GM19043 (cell line): ENCODE data around the gene SMOC2.
A peak's percentile ranks its signal among the peaks of the same experiment; 100 is the strongest.

Experiments used
- ATAC-seq: cut with Tn5 transposase; IDR thresholded peaks from one replicate; pipeline ENCODE4 v1.9.1; 2021; ENCODE audit warnings: low read depth; ENCODE audit not compliant: unreplicated experiment

SMOC2 gene

GRCh38 chr6:168508903-168509302 is 67.9 kb downstream of the SMOC2 start:
- no peak for ATAC-seq

DNA sequence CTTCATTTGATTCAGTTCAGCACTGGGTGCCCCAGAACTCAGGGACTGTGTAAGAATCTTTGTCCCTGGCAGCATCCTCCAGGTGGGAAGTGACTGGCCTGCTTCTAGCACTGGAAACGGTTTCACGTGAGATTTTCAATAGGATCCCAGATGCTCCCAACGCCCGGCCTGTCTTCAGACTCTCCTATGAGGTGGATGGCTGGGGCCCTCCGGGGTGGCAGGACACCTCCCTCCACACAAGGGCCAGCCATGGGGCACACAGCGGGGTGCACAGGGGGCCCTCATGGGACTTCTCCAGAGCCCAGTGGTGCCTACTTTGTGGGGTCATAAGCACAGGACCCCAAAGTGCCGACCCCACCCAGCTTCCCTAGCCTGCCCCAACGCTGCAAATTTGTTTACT is 72.8 kb downstream of the SMOC2 start:
- no peak for ATAC-seq

DNA sequence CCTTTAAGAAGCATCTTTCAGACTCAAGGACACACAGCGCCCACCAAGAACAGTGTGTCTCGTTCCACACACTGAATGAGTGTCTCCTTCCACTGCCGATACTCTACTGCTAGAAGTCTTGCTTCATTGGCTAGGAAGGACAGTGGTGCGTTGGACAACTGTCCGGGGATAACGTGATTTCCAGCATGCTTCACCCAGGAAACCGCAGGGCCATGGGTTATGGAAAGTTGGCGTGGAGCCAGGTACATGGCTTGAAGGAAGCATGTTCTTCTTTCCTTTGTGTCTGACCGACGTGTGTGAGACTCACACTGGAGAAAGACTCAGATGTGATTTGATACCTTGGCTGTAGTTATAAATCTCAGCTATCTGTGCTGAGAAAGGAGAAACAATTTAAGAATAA is 73.2 kb downstream of the SMOC2 start:
- no peak for ATAC-seq

DNA sequence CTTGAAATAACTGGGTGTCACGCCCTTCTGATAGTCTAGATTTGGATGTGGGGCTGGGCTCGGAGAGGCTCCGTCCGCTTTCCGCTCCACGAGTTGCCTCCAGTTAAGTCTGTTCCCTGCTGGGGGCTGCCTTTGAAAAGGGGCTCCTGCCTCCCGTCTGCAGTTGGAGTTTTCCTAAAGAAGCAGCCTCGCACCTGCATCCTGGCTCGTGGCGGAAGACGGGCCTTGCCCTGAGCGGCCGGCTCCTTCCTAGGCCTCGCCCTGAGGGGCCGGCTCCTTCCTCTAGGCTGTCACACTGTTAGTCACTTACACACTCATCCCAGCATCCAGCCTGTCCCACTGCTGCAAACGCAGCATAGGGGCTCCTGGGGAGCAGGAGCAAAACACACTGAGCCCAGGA is 74.4 kb downstream of the SMOC2 start:
- ATAC-seq = no peak

GRCh38 chr6:168516944-168517741 is 76.2 kb downstream of the SMOC2 start:
- no peak for ATAC-seq

GRCh38 chr6:168517742-168518347 is 76.9 kb downstream of the SMOC2 start:
- ATAC-seq = no peak

DNA sequence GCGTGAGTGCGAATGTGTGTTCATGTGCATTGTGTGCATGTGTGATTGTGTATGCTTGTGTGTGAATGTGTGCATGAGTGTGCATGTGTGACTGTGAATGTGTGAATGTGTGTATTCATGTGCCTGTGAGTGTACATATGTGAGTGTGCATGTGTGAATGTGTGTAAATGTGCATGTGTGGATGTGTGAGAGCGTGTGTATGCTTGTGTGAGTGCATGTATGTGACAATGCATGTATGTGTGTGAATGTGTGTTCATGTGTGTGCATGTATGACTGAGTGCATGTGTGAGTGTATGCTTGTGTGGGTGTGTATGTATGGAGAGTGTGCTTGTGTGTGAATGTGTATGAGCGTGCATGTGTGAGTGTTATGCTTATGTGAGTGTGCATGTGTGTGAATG is 77.4 kb downstream of the SMOC2 start:
- no peak for ATAC-seq

DNA sequence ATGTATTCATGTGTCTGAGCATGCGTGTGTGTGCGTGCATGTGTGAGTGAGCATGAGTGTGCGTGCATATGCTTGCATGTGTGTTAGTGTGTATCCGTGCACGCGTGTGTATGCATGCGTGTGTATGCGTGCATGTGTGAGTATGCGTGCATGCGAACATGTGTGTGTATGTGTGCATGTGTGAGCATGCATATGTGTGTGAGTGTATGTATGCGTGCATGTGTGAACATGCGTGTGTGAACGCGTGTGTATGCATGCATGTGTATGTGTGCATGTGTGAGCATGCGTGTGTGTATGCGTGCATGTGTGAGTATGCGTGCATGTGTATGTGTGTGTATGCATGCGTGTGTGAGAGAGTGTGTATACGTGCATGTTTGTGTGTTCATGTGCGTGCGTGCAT is 77.9 kb downstream of the SMOC2 start:
- no peak for ATAC-seq

DNA sequence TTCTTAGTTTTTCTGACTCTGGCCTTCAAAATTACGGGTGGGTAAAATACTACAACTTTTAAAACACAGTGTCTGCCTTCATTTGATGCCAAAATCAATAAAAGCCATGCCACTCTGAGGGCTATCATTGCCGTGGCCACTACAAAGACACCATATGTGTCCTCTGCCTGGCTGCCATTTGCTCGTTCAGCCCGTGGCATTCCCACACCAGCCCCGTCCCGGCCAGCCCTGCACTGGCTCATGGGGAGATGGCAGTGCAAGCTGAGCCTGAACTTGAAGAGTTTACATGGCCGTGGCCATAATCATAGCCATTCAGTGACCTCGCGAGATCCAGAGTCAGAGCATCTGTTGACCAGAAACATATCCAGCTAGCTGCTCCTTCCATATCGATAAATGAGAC is 79.2 kb downstream of the SMOC2 start:
- no peak for ATAC-seq

GRCh38 chr6:168524571-168525001 is 83.6 kb downstream of the SMOC2 start:
- ATAC-seq = no peak

DNA sequence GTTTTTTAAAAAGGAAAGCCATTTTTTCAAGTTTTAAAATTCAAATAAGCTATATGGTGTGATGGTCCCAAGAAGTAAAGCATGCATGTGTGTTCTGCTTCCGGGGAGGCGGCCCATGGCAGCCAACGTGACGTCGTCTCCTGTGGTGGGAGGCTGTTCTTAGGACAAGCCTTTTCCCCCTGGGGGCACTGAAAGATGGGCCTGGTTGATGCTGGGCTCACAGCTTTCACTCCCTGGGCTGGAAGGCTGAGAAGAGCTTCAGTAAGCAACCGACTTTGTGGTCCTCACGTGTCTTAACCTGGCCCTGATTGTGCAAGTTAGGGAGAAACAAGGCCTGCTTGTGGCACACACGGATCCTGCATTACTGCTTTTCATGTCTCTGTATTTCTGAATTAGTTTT is 84.1 kb downstream of the SMOC2 start:
- ATAC-seq = no peak

DNA sequence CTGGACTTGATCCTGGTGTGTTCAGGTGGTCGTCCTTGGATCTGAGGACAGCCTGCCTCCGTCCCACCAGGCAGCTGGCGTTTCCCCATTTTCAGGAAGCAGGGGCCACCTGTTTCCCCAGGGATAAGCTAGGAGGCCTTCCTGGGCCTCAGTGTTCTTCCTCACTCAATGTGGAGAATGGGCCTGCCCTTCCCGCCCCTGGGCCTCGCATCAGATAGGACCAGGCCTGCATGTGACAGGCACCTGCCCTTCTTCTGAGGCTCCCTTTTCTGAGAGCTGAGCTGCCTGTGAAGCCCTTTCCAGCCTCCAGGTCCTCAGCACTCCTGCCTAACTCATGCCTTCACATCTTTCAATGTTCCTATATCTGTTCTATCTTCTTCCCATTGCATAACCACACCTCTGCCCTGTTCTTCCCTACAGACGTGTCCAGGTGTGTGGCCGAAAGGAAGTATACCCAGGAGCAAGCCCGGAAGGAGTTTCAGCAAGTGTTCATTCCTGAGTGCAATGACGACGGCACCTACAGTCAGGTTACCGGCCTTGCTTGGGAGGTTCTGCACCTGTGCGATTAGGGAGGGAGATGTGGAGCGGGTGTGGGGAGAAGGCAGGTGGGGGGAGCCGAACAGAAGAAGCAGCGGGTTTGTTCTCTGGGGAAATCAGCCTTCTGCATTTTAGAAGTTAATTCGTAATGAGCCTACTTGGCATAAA is 85.1 kb downstream of the SMOC2 start:
- no peak for ATAC-seq

DNA sequence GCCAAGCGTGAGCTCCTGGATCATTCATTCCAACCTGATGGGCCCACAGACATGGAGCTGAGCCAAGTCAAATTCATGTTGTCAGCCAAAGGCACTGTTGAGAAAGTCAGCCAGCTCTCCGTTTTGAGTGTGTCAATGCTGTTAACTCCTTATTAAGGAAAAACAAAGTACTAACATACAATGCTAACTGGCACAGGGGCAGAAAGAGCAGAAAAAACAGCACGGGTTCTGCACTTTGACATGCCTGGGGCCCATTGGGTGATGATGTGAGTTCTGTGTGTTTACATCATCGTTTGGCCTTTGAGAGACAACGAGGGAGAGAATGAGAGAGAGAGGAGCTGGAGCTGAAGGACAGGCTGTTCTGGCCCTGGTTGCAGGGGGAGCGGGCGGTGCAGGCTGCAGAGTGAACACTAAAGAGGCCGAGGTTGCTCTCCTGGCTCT is 85.9 kb downstream of the SMOC2 start:
- no peak for ATAC-seq

- no peak for ATAC-seq
These were observed 86.6 kb downstream of the SMOC2 start for GRCh38 chr6:168527451-168528210.

GRCh38 chr6:168528474-168529095 is 87.6 kb downstream of the SMOC2 start:
- peak; percentile 81 for ATAC-seq

- ATAC-seq = no peak
These were observed 88.2 kb downstream of the SMOC2 start for GRCh38 chr6:168529214-168529613.

GRCh38 chr6:168530653-168531071 is 89.7 kb downstream of the SMOC2 start:
- no peak for ATAC-seq

GRCh38 chr6:168532070-168532469 is 91.1 kb downstream of the SMOC2 start:
- ATAC-seq = no peak

DNA sequence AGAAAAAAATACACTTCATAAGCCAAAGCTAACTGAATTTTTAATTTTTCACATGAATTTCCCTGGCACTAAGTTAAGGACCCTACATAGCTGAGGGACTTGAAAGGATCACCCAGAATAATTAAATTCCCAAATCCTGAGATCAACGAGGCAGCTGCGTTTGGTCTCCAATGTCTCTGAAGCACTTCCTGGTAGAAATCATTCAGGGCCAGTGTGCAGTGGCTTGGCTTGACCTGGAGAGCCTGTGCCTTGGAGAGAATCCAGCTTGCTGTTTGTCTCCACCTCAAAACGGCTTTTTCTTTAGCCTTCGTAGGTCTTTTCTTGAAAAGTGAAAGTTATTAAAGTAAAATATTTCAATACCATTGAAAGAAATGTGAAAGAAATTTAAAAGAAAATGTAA is 92.4 kb downstream of the SMOC2 start:
- ATAC-seq = no peak

- ATAC-seq = no peak
These were observed 93.3 kb downstream of the SMOC2 start for GRCh38 chr6:168534265-168534664.
